NCI-H2107 treated with DMSO at 0.1 percent for 48 hours (cell line): ENCODE results near the gene ABLIM1.
"Not testable (repeated sequence)": the region's sequence is repeated elsewhere in the genome, so short reads cannot be mapped to it uniquely, and the experiment has no call there.

Experiments
- DNase-seq: peaks from one replicate; lab custom pipeline; 2025; ENCODE audit not compliant: unreplicated experiment; lab: John Stamatoyannopoulos, UW

The ABLIM1 gene

GRCh38 chr10:114658175-114658574 is at the start of gene ABLIM1:
Gene ABLIM1, minus strand, starts transcription at chr10:114658275. Its CDS starts 75 bp downstream, at chr10:114658200.
- DNase-seq, result no peak

GRCh38 chr10:114706458-114707055 is 48.5 kb upstream of the ABLIM1 start:
- DNase-seq, result no peak

- no peak for DNase-seq
These were observed 46.6 kb upstream of the ABLIM1 start for GRCh38 chr10:114704679-114705078.

- no peak for DNase-seq
These were observed 45.5 kb upstream of the ABLIM1 start for GRCh38 chr10:114703377-114704107.

GRCh38 chr10:114698271-114699061 is 40.4 kb upstream of the ABLIM1 start:
- DNase-seq, result no peak

GRCh38 chr10:114697061-114697598 is 39.1 kb upstream of the ABLIM1 start:
- no peak for DNase-seq

GRCh38 chr10:114696301-114696700 is 38.2 kb upstream of the ABLIM1 start:
- DNase-seq, result not testable (repeated sequence)

- DNase-seq, result no peak
These were observed 36.7 kb upstream of the ABLIM1 start for GRCh38 chr10:114694752-114695151.

- DNase-seq, result no peak
These were observed 36.0 kb upstream of the ABLIM1 start for GRCh38 chr10:114694062-114694461.

GRCh38 chr10:114691442-114691941 is 33.4 kb upstream of the ABLIM1 start:
- no peak for DNase-seq

GRCh38 chr10:114688786-114689185 is 30.7 kb upstream of the ABLIM1 start:
- no peak for DNase-seq

- no peak for DNase-seq
These were observed 29.4 kb upstream of the ABLIM1 start for GRCh38 chr10:114687459-114687858.

- no peak for DNase-seq
These were observed 27.9 kb upstream of the ABLIM1 start for GRCh38 chr10:114686013-114686412.

GRCh38 chr10:114685456-114685855 is 27.4 kb upstream of the ABLIM1 start:
- no peak for DNase-seq

- no peak for DNase-seq
These were observed 26.7 kb upstream of the ABLIM1 start for GRCh38 chr10:114684822-114685209.

- DNase-seq, result no peak
These were observed 26.2 kb upstream of the ABLIM1 start for GRCh38 chr10:114684084-114684821.

- DNase-seq, result no peak
These were observed 25.5 kb upstream of the ABLIM1 start for GRCh38 chr10:114683593-114683992.

- DNase-seq, result no peak
These were observed 25.1 kb upstream of the ABLIM1 start for GRCh38 chr10:114683162-114683561.

- no peak for DNase-seq
These were observed 24.5 kb upstream of the ABLIM1 start for GRCh38 chr10:114682532-114682931.

- DNase-seq, result no peak
These were observed 24.0 kb upstream of the ABLIM1 start for GRCh38 chr10:114682121-114682520.

- DNase-seq, result no peak
These were observed 23.5 kb upstream of the ABLIM1 start for GRCh38 chr10:114681542-114681941.
